GM10266 (cell line): ENCODE measurements around the gene CUEDC1.

Source experiments
- DNase-seq: peaks from one replicate; pipeline ENCODE4 v3.0.0; 2012; ENCODE audit errors: extremely low spot score
- CTCF ChIP-seq: IDR thresholded peaks from 2 replicates; pipeline ENCODE4 v1.5.1; 2012; ENCODE audit warnings: mild to moderate bottlenecking, low read depth; ENCODE audit not compliant: control insufficient read depth, insufficient read depth; ENCODE audit errors: missing control alignments

The CUEDC1 gene

GRCh38 chr17:57867126-57867525 lies 88.1 kb downstream of the CUEDC1 start:
- TF ChIP-seq CTCF = no peak
- no peak for DNase-seq

- DNase-seq = no peak
- no peak for TF ChIP-seq CTCF
Observed at GRCh38 chr17:57866723-57867122, 88.5 kb downstream of the CUEDC1 start.

GRCh38 chr17:57866319-57866718 lies 88.9 kb downstream of the CUEDC1 start:
- DNase-seq = no peak
- no peak for TF ChIP-seq CTCF

GRCh38 chr17:57864273-57864672 lies 90.9 kb downstream of the CUEDC1 start:
- no peak for TF ChIP-seq CTCF
- DNase-seq = no peak

- no peak for TF ChIP-seq CTCF
- DNase-seq = no peak
Observed at GRCh38 chr17:57862694-57863667, 92.2 kb downstream of the CUEDC1 start.

GRCh38 chr17:57861790-57862693 lies 93.2 kb downstream of the CUEDC1 start:
- no peak for TF ChIP-seq CTCF
- DNase-seq = no peak
